Uterus (tissue), 2 donors: ENCODE results near the gene NAGPA.

Experiments used
- POLR2A ChIP-seq, 2 donors: fragments of 450-650 bp; IDR thresholded peaks; one replicate each; pipeline ENCODE4 v1.6.1; 2016; ENCODE audit warnings: antibody characterized with exemption in 2 of 2, mild to moderate bottlenecking in 1 of 2, moderate library complexity in 1 of 2
- TF ChIP-seq, protein P1 (sequence below), 4 experiments: fragments of 200-600 bp in 2 of 4; fragments of 450-650 bp in 2 of 4; sonication (generic) in 2 of 4; IDR thresholded peaks; one replicate each; pipeline ENCODE4 v1.5.1; 2016 to 2019; ENCODE audit warnings: antibody characterized with exemption in 4 of 4, mild to moderate bottlenecking in 2 of 4, moderate library complexity in 1 of 4

DNA sequence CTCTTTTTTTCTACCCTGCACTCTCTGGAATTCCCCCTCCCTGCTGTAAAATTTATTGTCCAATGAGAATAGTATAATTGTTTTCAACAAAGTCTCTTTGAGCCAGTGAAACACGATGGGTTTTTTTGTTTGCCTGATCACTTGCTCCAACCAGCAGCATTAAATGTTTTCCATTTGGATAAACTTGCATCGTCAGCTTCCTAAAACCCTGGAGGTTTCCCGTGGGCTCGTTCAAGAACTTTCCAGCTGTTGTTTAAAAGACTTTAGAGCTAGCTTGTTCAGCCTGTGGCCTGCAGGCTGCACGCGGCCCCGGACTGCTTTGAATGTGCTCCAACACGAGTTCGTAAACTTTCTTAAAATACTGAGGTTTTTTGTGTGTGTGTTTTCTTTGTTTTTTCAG is 14.9 kb downstream of the NAGPA start:
- TF ChIP-seq, protein P1, sequence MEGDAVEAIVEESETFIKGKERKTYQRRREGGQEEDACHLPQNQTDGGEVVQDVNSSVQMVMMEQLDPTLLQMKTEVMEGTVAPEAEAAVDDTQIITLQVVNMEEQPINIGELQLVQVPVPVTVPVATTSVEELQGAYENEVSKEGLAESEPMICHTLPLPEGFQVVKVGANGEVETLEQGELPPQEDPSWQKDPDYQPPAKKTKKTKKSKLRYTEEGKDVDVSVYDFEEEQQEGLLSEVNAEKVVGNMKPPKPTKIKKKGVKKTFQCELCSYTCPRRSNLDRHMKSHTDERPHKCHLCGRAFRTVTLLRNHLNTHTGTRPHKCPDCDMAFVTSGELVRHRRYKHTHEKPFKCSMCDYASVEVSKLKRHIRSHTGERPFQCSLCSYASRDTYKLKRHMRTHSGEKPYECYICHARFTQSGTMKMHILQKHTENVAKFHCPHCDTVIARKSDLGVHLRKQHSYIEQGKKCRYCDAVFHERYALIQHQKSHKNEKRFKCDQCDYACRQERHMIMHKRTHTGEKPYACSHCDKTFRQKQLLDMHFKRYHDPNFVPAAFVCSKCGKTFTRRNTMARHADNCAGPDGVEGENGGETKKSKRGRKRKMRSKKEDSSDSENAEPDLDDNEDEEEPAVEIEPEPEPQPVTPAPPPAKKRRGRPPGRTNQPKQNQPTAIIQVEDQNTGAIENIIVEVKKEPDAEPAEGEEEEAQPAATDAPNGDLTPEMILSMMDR (IDR thresholded peaks at IDR 0.05), result no peak
- no peak for TF ChIP-seq POLR2A (IDR thresholded peaks at IDR 0.05)
